SK-N-SH (cell line): Measurements from ENCODE around the gene RIMS4. TPM values are rescaled to one million over a fixed set of nuclear protein-coding genes. Genes with fewer than 3 reads are reported as not detected.

ENCODE experiments used
- CTCF ChIA-PET: fragments of 300-600, 350-600 bp; formaldehyde crosslinking; extraction: SDS; loops from one replicate; lab custom pipeline; 2021; lab: Yijun Ruan, JAX
- POLR2A ChIA-PET: fragments of 350-600 bp; sonication (Branson Sonifier 250); formaldehyde crosslinking; extraction: SDS; loops from one replicate; lab custom pipeline; 2020; ENCODE audit warnings: antibody characterized with exemption, inconsistent platforms; lab: Yijun Ruan, JAX
- DNase-seq: peaks from one replicate; pipeline ENCODE4 v3.0.0; 2012
- H2AFZ ChIP-seq: fragments of 200-600 bp; sonication (generic); 2 replicates; pipeline ENCODE4 v1.8.1; 2016; ENCODE audit warnings: antibody characterized with exemption, mild to moderate bottlenecking, low read depth
- H3F3A ChIP-seq: fragments of 200-600 bp; sonication (generic); replicated peaks from 2 replicates; pipeline ENCODE3; 2016; ENCODE audit warnings: antibody characterized with exemption, mild to moderate bottlenecking; ENCODE audit not compliant: insufficient read depth
- H3K27ac ChIP-seq, 2 experiments: fragments of 200-500 bp in 1 of 2; fragments of 200-600 bp in 1 of 2; sonication (Bioruptor generic) in 1 of 2; sonication (generic), shearing (Covaris generic) in 1 of 2; 2 replicates each; pipeline versions ENCODE4 v1.5.1 to v1.6.1; 2014 to 2016; ENCODE audit warnings: low read depth in 2 of 2, inconsistent platforms in 1 of 2, low read length in 1 of 2, mild to moderate bottlenecking in 1 of 2, mixed read lengths in 1 of 2
- H3K27me3 ChIP-seq: fragments of 200-600 bp; sonication (generic), shearing (Covaris generic); 2 replicates; pipeline ENCODE4 v1.6.1; 2016; ENCODE audit warnings: mixed run types; ENCODE audit not compliant: insufficient read depth
- H3K36me3 ChIP-seq, 2 experiments: fragments of 200-500 bp in 1 of 2; fragments of 200-600 bp in 1 of 2; sonication (Bioruptor generic) in 1 of 2; sonication (generic) in 1 of 2; replicated peaks in 1 of 2; 2 replicates each; pipeline versions ENCODE3 to v1.5.1; 2014 to 2016; ENCODE audit warnings: low read length in 1 of 2, mild to moderate bottlenecking in 1 of 2; ENCODE audit not compliant: insufficient read depth in 2 of 2, control insufficient read depth in 1 of 2
- H3K4me1 ChIP-seq, 2 experiments: fragments of 200-500 bp in 1 of 2; fragments of 200-600 bp in 1 of 2; sonication (Bioruptor generic) in 1 of 2; sonication (generic), shearing (Covaris generic) in 1 of 2; 2 replicates each; pipeline versions ENCODE4 v1.5.1 to v1.6.1; 2014 to 2016; ENCODE audit warnings: low read depth in 1 of 2, low read length in 1 of 2, mixed run types in 1 of 2; ENCODE audit not compliant: insufficient read depth in 2 of 2, control insufficient read depth in 1 of 2
- H3K4me2 ChIP-seq: fragments of 200-600 bp; sonication (generic), shearing (Covaris generic); 2 replicates; pipeline ENCODE4 v1.6.1; 2017; ENCODE audit warnings: mixed run types
- H3K4me3 ChIP-seq, 2 experiments: fragments of 200-500 bp in 1 of 2; fragments of 200-600 bp in 1 of 2; sonication (Bioruptor generic) in 1 of 2; sonication (generic), shearing (Covaris generic) in 1 of 2; 2 replicates each; pipeline versions ENCODE4 v1.5.1 to v1.8.1; 2014 to 2016; ENCODE audit warnings: low read depth in 2 of 2, inconsistent platforms in 1 of 2, low read length in 1 of 2, mild to moderate bottlenecking in 1 of 2, mixed read lengths in 1 of 2, moderate library complexity in 1 of 2
- H3K79me2 ChIP-seq: fragments of 200-600 bp; sonication (generic); 2 replicates; pipeline ENCODE4 v1.8.1; 2017; ENCODE audit warnings: mild to moderate bottlenecking; ENCODE audit not compliant: insufficient read depth
- H3K9ac ChIP-seq: fragments of 200-600 bp; sonication (generic); 2 replicates; pipeline ENCODE4 v1.6.1; 2017; ENCODE audit warnings: mixed run types
- H3K9me2 ChIP-seq: fragments of 200-600 bp; sonication (generic); 2 replicates; pipeline ENCODE4 v1.6.1; 2017; ENCODE audit warnings: mixed run types
- H3K9me3 ChIP-seq: fragments of 200-600 bp; sonication (generic); 2 replicates; pipeline ENCODE4 v1.6.1; 2017; ENCODE audit warnings: mixed run types, mild to moderate bottlenecking, moderate library complexity
- H4K20me1 ChIP-seq: fragments of 200-600 bp; sonication (generic); 2 replicates; pipeline ENCODE4 v1.6.1; 2017; ENCODE audit warnings: mild to moderate bottlenecking, mixed run types; ENCODE audit not compliant: insufficient read depth
- CHD2 ChIP-seq: fragments of 150-350 bp; IDR thresholded peaks from 2 replicates; pipeline ENCODE4 v1.6.1; 2018; ENCODE audit warnings: low read length; ENCODE audit not compliant: partially characterized antibody
- ELF1 ChIP-seq: IDR thresholded peaks from 2 replicates; pipeline ENCODE4 v1.4.0; 2012
- EP300 ChIP-seq, 2 experiments: IDR thresholded peaks; 2 replicates each; pipeline versions ENCODE4 v1.4.0 to v1.6.1; 2012; ENCODE audit warnings: borderline replicate concordance in 1 of 2, low read depth in 1 of 2, low read length in 1 of 2
- EZH2phosphoT487 ChIP-seq: fragments of 200-600 bp; sonication (generic); IDR thresholded peaks from 2 replicates; pipeline ENCODE4 v1.6.1; 2017; ENCODE audit warnings: low read depth, mixed run types, mild to moderate bottlenecking, antibody characterized with exemption, moderate library complexity, borderline replicate concordance
- FOXJ3 ChIP-seq: sonication (generic); formaldehyde crosslinking; IDR thresholded peaks from 2 replicates; pipeline ENCODE4 v1.5.1; 2020; ENCODE audit warnings: mild to moderate bottlenecking, missing genetic modification reagents
- FOXM1 ChIP-seq: IDR thresholded peaks from 2 replicates; pipeline ENCODE4 v1.4.0; 2012; ENCODE audit warnings: low read depth, mild to moderate bottlenecking
- GATA2 ChIP-seq: sonication (generic); formaldehyde crosslinking; IDR thresholded peaks from 2 replicates; pipeline ENCODE4 v1.5.0; 2020; ENCODE audit warnings: mild to moderate bottlenecking, missing genetic modification reagents
- MAX ChIP-seq: IDR thresholded peaks from 2 replicates; pipeline ENCODE4 v1.4.0; 2012; ENCODE audit warnings: low read depth
- MEF2A ChIP-seq: IDR thresholded peaks from 2 replicates; pipeline ENCODE4 v1.4.0; 2012; ENCODE audit warnings: low read depth, borderline replicate concordance
- MXI1 ChIP-seq: IDR thresholded peaks from 2 replicates; pipeline ENCODE4 v1.6.1; 2012; ENCODE audit warnings: mild to moderate bottlenecking, low read depth, low read length, improper control_type of control experiment
- NFIC ChIP-seq: IDR thresholded peaks from 2 replicates; pipeline ENCODE4 v1.4.0; 2012; ENCODE audit warnings: borderline replicate concordance
- NRF1 ChIP-seq: IDR thresholded peaks from 2 replicates; pipeline ENCODE4 v1.6.1; 2012; ENCODE audit warnings: low read depth, mild to moderate bottlenecking, low read length
- POLR2AphosphoS5 ChIP-seq: IDR thresholded peaks from 2 replicates; pipeline ENCODE4 v1.6.1; 2012; ENCODE audit warnings: low read depth, low read length
- RFX5 ChIP-seq: IDR thresholded peaks from 2 replicates; pipeline ENCODE4 v1.6.1; 2012; ENCODE audit warnings: mild to moderate bottlenecking, improper control_type of control experiment, low read length
- SIN3A ChIP-seq: IDR thresholded peaks from 2 replicates; pipeline ENCODE4 v1.6.1; 2012; ENCODE audit warnings: low read depth, mild to moderate bottlenecking, low read length, moderate library complexity, borderline replicate concordance
- TCF12 ChIP-seq: IDR thresholded peaks from 2 replicates; pipeline ENCODE4 v1.4.0; 2012
- WGBS: methylation state at CpG from one replicate; pipeline ENCODE4 v1.1.6; 2017; ENCODE audit warnings: low lambda C conversion rate; 5-methylcytosine and 5-hydroxymethylcytosine counted together
- polyA plus RNA-seq, 3 experiments: library from polyadenylated mRNA; depleted of rRNA; stranded (reverse); fragments of >200 nt; gene quantifications; 2 replicates each; pipeline ENCODE4 v1.2.3, GENCODE V29; 2012
- TF ChIP-seq, protein P1 (sequence below): IDR thresholded peaks from 2 replicates; pipeline ENCODE4 v1.4.0; 2012; ENCODE audit warnings: low read depth, borderline replicate concordance
- TF ChIP-seq, protein P2 (sequence below): IDR thresholded peaks from 2 replicates; pipeline ENCODE4 v1.6.1; 2012; ENCODE audit warnings: mild to moderate bottlenecking, low read depth, low read length, moderate library complexity
- TF ChIP-seq, protein P3 (sequence below): fragments of 150-350 bp; IDR thresholded peaks from 2 replicates; pipeline ENCODE4 v1.6.1; 2017; ENCODE audit warnings: antibody characterized with exemption, low read length, low read depth, borderline replicate concordance

RIMS4 gene
- polyA plus RNA-seq, 1 of the 3 experiments (the other 2 are of a cell fraction): 0.13 TPM

DNA sequence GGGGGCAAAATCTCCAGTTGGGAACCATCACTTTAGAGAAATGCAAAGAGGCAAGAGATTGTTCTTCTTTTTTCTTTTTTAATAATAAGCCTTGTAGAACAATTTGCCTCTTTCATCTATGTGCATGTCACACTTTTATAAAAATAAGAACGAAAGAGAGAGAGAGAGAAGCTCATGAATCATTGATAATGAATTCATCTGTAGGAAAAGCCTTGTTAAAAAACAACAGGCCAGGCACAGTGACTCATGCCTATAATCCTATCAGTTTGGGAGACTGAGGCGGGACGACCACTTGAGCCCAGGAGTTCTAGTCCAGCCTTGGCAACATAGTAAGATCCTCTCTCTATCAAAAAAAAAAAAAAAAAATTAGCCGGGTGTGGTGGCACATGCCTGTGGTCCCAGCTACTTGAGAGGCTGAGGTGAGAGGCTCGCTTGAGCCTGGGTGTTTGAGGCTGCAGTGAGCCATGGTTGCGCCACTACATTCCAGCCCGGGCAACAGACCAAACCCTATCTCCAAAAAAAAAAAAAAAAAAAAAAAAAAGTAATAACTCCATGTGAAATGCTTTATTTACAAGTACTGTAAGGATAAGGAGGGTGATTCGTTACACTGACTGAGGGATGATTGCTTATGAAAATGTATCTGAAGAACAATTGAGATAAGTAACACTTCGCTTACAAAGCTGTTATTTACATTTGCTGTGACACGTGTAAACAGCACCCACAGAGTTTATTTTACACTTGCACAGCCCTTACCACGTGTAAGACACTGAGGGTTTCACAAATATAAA, 89.2 kb downstream of the RIMS4 start (continued):
- TF ChIP-seq, protein P1, sequence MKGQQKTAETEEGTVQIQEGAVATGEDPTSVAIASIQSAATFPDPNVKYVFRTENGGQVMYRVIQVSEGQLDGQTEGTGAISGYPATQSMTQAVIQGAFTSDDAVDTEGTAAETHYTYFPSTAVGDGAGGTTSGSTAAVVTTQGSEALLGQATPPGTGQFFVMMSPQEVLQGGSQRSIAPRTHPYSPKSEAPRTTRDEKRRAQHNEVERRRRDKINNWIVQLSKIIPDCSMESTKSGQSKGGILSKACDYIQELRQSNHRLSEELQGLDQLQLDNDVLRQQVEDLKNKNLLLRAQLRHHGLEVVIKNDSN: no peak
- TF ChIP-seq MAX (no peak), RFX5 (no peak), GATA2 (no peak), NFIC (peak; percentile 30; the same call in 1 of the 2 replicates), POLR2AphosphoS5 (no peak), FOXJ3 (CRISPR knock-in tag) (no peak), MEF2A (no peak), FOXM1 (no peak), CHD2 (no peak), NRF1 (no peak)
- TF ChIP-seq, protein P2, sequence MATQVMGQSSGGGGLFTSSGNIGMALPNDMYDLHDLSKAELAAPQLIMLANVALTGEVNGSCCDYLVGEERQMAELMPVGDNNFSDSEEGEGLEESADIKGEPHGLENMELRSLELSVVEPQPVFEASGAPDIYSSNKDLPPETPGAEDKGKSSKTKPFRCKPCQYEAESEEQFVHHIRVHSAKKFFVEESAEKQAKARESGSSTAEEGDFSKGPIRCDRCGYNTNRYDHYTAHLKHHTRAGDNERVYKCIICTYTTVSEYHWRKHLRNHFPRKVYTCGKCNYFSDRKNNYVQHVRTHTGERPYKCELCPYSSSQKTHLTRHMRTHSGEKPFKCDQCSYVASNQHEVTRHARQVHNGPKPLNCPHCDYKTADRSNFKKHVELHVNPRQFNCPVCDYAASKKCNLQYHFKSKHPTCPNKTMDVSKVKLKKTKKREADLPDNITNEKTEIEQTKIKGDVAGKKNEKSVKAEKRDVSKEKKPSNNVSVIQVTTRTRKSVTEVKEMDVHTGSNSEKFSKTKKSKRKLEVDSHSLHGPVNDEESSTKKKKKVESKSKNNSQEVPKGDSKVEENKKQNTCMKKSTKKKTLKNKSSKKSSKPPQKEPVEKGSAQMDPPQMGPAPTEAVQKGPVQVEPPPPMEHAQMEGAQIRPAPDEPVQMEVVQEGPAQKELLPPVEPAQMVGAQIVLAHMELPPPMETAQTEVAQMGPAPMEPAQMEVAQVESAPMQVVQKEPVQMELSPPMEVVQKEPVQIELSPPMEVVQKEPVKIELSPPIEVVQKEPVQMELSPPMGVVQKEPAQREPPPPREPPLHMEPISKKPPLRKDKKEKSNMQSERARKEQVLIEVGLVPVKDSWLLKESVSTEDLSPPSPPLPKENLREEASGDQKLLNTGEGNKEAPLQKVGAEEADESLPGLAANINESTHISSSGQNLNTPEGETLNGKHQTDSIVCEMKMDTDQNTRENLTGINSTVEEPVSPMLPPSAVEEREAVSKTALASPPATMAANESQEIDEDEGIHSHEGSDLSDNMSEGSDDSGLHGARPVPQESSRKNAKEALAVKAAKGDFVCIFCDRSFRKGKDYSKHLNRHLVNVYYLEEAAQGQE: no peak
- TF ChIP-seq, protein P3, sequence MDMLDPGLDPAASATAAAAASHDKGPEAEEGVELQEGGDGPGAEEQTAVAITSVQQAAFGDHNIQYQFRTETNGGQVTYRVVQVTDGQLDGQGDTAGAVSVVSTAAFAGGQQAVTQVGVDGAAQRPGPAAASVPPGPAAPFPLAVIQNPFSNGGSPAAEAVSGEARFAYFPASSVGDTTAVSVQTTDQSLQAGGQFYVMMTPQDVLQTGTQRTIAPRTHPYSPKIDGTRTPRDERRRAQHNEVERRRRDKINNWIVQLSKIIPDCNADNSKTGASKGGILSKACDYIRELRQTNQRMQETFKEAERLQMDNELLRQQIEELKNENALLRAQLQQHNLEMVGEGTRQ: no peak

- Histone ChIP-seq H3K27me3 (no peaks in the 10 kb centered on the region), H3K9me3 (no peaks in the 10 kb centered on the region), H3F3A (peaks cover 21% of the 10 kb centered on the region), H4K20me1 (no peaks in the 10 kb centered on the region), H3K9me2 (no peaks in the 10 kb centered on the region), H3K4me3 (peak overlapping the region in 1 of 2 experiments; percentile 1; a peak in 1 of 4 replicates), H3K79me2 (no peaks in the 10 kb centered on the region), H3K4me2 (peak overlapping the region; percentile 53), H3K27ac (peak overlapping the region; percentile 53 to 91; a peak in 3 of 4 replicates), H3K36me3 (no peaks in the 10 kb centered on the region), H3K4me1 (peaks cover 6 to 19% of the 10 kb centered on the region in 2 experiments; a peak in 3 of 4 replicates), H3K9ac (peak overlapping the region; percentile 55), H2AFZ (0 out of 2 replicates have a peak overlapping the region, but pooled peaks have one; percentile 19)
- peak; percentile 62 for DNase-seq
- CTCF ChIA-PET: interaction anchor here (0.6 to 10.6 kb wide), 3 partner anchors 31 to 100 kb away, joined by 3 to 79 read pairs (median 3); no protein-coding TSS in a partner anchor
- WGBS: 8% methylated on average over 2 of the region's 7 CpGs
- POLR2A ChIA-PET: no interaction called here
- TF ChIP-seq RFX5 (no peak), NFIC (peak; percentile 64), EZH2phosphoT487 (no peak), SIN3A (no peak), FOXM1 (no peak), EP300 (IDR thresholded peaks at IDR 0.05; ENCODE audit: borderline replicate concordance in 1 of 2, low read depth in 1 of 2, low read length in 1 of 2) (no peak), TCF12 (no peak), MEF2A (no peak), MXI1 (no peak), ELF1 (no peak), CHD2 (peak; percentile 30)
- TF ChIP-seq, protein P2: no peak
These were observed 89.7 kb downstream of the RIMS4 start for GRCh38 chr20:44720621-44720996.
